ENCODE data around the gene IL1RAPL2. TPM values are rescaled to one million over a fixed set of nuclear protein-coding genes. Genes with fewer than 3 reads are reported as not detected.

The IL1RAPL2 gene
- total and polyA plus RNA-seq, 3 experiments from 2014 or later: not detected

DNA sequence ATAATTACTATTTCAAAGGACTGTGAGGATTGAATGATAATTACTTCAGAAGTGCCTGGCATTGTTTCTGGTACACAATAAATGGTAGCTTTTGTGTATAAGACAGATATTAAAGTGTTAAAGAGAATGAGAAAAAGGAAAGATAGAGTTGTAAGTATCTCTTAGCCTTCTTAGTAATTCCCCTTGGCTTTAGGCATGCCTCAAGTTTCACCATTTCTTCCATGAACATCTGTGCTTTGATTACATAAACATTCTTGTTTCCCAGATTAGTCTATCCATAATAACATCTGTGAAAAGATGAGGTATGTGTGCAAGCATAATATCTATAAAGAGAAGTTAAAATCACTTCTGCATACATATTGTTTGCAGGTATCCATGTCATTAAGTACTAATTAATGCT is 885.4 kb downstream of the IL1RAPL2 start:
- Mint-ChIP-seq H3K4me1 (no peaks in the 10 kb centered on the region), H3K9me3 (peaks cover 0 to 2% (median 0%) of the 10 kb centered on the region in 5 donors), H3K36me3 (no peaks in the 10 kb centered on the region), H3K27me3 (no peaks in the 10 kb centered on the region), H3K27ac (no peak overlapping the region), H3K4me3 (no peak overlapping the region)
- Histone ChIP-seq H3K9me3 (ENCODE audit: low read length) (no peaks in the 10 kb centered on the region), H3K27me3 (ENCODE audit: insufficient read depth, low read length, poor library complexity, severe bottlenecking) (no peaks in the 10 kb centered on the region), H3K36me3 (ENCODE audit: insufficient read depth, low read length) (no peaks in the 10 kb centered on the region), H3K27ac (ENCODE audit: low read depth, low read length) (no peak overlapping the region), H3K4me3 (ENCODE audit: low read length) (no peak overlapping the region), H3K4me1 (ENCODE audit: insufficient read depth, low read length) (no peaks in the 10 kb centered on the region)
- no peak for DNase-seq
- POLR2A ChIA-PET: no interaction called here
- CTCF ChIA-PET: no interaction called here

DNA sequence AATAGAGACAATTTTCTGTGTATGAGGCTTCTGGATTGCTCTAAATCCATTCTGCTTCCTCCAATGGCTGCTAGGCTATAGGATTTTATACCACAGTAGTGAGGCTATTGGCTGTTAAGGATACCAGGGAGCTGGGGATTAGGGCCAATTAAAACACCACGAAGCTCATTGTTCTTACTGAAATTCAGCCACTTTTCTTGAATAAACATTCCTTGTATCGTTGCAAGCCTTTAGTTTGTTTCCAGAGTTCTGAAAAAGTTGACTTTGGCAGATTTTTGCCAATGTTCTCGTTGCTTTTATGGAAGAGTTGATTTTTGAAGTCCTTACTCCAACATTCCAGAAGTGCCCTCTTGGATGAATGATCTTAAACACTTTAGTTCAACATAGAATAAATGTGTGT is 892.8 kb downstream of the IL1RAPL2 start:
- Mint-ChIP-seq H3K9me3 (peaks cover 0 to 5% (median 2%) of the 10 kb centered on the region in 5 donors), H3K4me3 (no peak overlapping the region), H3K27ac (no peak overlapping the region), H3K27me3 (no peaks in the 10 kb centered on the region), H3K4me1 (no peaks in the 10 kb centered on the region), H3K36me3 (no peaks in the 10 kb centered on the region)
- POLR2A ChIA-PET: no interaction called here
- CTCF ChIA-PET: no interaction called here
- Histone ChIP-seq H3K27ac (ENCODE audit: low read depth, low read length) (no peak overlapping the region), H3K4me1 (ENCODE audit: insufficient read depth, low read length) (no peaks in the 10 kb centered on the region), H3K36me3 (ENCODE audit: insufficient read depth, low read length) (no peaks in the 10 kb centered on the region), H3K4me3 (ENCODE audit: low read length) (no peak overlapping the region), H3K27me3 (ENCODE audit: insufficient read depth, low read length, poor library complexity, severe bottlenecking) (no peaks in the 10 kb centered on the region), H3K9me3 (ENCODE audit: low read length) (no peaks in the 10 kb centered on the region)
- DNase-seq: no peak

DNA sequence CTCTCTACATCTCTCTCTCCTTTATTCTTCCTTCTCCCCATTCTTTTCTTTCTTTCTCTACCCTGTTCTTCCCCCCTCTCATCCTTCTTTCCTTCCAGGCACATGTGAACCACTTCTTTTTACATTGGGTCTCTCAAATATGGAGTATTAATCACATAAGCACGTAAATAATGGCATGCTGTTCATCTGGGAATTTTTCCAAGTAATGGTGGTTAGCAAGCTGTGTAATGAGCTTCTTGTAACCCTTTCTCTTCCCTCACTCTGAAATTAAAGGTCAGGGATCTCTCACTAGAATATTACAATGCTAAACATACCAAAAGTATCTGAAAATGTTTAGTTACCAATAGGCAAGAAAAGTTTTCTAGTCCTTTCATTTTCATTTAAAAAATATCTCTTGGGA is 894.4 kb downstream of the IL1RAPL2 start:
- H3K4me1 ChIP-seq (ENCODE audit: insufficient read depth, low read length): no peaks in the 10 kb centered on the region
- ChIA-PET POLR2A (no interaction called here), CTCF (no interaction called here)
- Mint-ChIP-seq H3K4me3 (no peak overlapping the region), H3K9me3 (peaks cover 1 to 5% (median 2%) of the 10 kb centered on the region in 5 donors), H3K27me3 (no peaks in the 10 kb centered on the region), H3K27ac (peak overlapping the region in 1 of 8 donors; percentile 56), H3K36me3 (no peaks in the 10 kb centered on the region), H3K4me1 (no peaks in the 10 kb centered on the region)
- no peaks in the 10 kb centered on the region for H3K27me3 ChIP-seq (ENCODE audit: insufficient read depth, low read length, poor library complexity, severe bottlenecking)
- no peak overlapping the region for H3K4me3 ChIP-seq (ENCODE audit: low read length)
- H3K36me3 ChIP-seq (ENCODE audit: insufficient read depth, low read length): no peaks in the 10 kb centered on the region
- no peak overlapping the region for H3K27ac ChIP-seq (ENCODE audit: low read depth, low read length)
- no peaks in the 10 kb centered on the region for H3K9me3 ChIP-seq (ENCODE audit: low read length)
- DNase-seq: no peak

DNA sequence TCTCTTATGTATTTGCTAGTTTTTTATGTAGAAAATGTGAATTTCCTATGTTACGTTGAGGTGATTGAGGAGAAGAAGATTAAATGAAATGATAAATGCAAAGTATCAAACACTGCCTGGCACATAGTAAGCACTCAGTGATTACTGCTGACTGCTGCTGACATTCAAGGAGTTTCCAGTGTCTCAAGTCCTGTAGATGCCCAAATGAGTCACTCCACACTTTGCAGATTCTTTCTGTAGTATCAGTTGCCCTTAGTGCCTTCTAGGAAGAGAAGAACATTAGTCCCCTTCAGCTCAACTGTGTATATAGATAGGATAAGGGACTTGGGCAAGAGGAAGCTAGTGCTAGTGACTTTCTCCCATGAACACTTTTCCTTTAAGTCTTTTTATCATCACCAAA is 895.0 kb downstream of the IL1RAPL2 start:
- CTCF ChIA-PET: no interaction called here
- Mint-ChIP-seq H3K4me1 (no peaks in the 10 kb centered on the region), H3K4me3 (no peak overlapping the region), H3K27ac (no peak overlapping the region), H3K9me3 (peaks cover 1 to 5% (median 2%) of the 10 kb centered on the region in 5 donors), H3K27me3 (no peaks in the 10 kb centered on the region), H3K36me3 (no peaks in the 10 kb centered on the region)
- H3K4me3 ChIP-seq (ENCODE audit: low read length): no peak overlapping the region
- H3K4me1 ChIP-seq (ENCODE audit: insufficient read depth, low read length): no peaks in the 10 kb centered on the region
- no peak overlapping the region for H3K27ac ChIP-seq (ENCODE audit: low read depth, low read length)
- no peak for DNase-seq
- H3K27me3 ChIP-seq (ENCODE audit: insufficient read depth, low read length, poor library complexity, severe bottlenecking): no peaks in the 10 kb centered on the region
- no peaks in the 10 kb centered on the region for H3K36me3 ChIP-seq (ENCODE audit: insufficient read depth, low read length)
- POLR2A ChIA-PET: no interaction called here
- no peaks in the 10 kb centered on the region for H3K9me3 ChIP-seq (ENCODE audit: low read length)

DNA sequence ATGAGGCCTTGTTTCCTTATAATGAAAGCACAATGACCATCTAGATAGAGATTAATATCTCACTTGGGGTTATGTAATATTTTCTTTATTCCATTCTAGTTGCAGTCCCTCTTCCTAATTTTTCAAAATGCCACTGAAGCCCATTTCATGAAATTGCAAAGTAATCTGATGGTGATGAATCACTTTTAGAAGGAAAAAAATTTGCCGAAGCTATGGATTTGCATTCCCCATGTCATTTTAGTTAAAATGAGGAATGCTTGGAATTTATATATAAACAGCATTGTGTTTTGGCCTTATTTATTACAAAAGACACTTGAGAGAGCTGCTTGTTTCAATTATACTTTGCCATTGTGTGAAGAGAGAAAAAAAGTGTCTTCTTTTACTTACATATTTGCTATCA is 896.2 kb downstream of the IL1RAPL2 start:
- H3K4me3 Mint-ChIP-seq: no peak overlapping the region
- H3K27ac Mint-ChIP-seq: no peak overlapping the region
- Histone ChIP-seq H3K27ac (ENCODE audit: low read depth, low read length) (no peak overlapping the region), H3K27me3 (ENCODE audit: insufficient read depth, low read length, poor library complexity, severe bottlenecking) (no peaks in the 10 kb centered on the region), H3K9me3 (ENCODE audit: low read length) (no peaks in the 10 kb centered on the region), H3K4me3 (ENCODE audit: low read length) (no peak overlapping the region), H3K36me3 (ENCODE audit: insufficient read depth, low read length) (no peaks in the 10 kb centered on the region), H3K4me1 (ENCODE audit: insufficient read depth, low read length) (no peaks in the 10 kb centered on the region)
- POLR2A ChIA-PET: no interaction called here
- H3K9me3 Mint-ChIP-seq: peaks cover 0 to 4% (median 2%) of the 10 kb centered on the region in 5 donors
- DNase-seq: no peak
- no peaks in the 10 kb centered on the region for H3K36me3 Mint-ChIP-seq
- CTCF ChIA-PET: no interaction called here
- H3K4me1 Mint-ChIP-seq: no peaks in the 10 kb centered on the region
- H3K27me3 Mint-ChIP-seq: no peaks in the 10 kb centered on the region

DNA sequence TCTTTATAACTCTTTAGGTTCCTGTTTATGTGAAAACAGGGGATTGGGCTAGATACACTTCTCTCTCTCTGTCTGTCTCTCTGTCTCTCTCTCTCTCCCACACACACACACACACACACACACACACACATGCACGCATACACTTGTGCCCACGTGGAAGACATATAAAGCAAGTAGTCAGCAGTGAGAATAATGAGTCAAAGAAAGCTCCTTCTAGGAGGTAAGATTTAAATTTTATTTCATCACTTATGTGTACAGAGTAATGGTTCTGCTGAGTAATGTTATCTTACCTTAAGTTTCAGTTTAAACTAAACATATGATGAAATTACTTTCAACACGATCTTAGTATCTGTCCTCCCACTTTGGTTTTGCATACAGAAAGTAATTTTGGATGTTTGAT is 897.5 kb downstream of the IL1RAPL2 start:
- Mint-ChIP-seq H3K9me3 (peaks cover 0 to 4% (median 3%) of the 10 kb centered on the region in 5 donors), H3K4me1 (no peaks in the 10 kb centered on the region), H3K36me3 (no peaks in the 10 kb centered on the region), H3K27ac (no peak overlapping the region), H3K27me3 (no peaks in the 10 kb centered on the region), H3K4me3 (no peak overlapping the region)
- no peaks in the 10 kb centered on the region for H3K27me3 ChIP-seq (ENCODE audit: insufficient read depth, low read length, poor library complexity, severe bottlenecking)
- DNase-seq: no peak
- no peak overlapping the region for H3K27ac ChIP-seq (ENCODE audit: low read depth, low read length)
- POLR2A ChIA-PET: no interaction called here
- no peaks in the 10 kb centered on the region for H3K9me3 ChIP-seq (ENCODE audit: low read length)
- H3K4me1 ChIP-seq (ENCODE audit: insufficient read depth, low read length): no peaks in the 10 kb centered on the region
- no peak overlapping the region for H3K4me3 ChIP-seq (ENCODE audit: low read length)
- H3K36me3 ChIP-seq (ENCODE audit: insufficient read depth, low read length): no peaks in the 10 kb centered on the region
- CTCF ChIA-PET: no interaction called here

DNA sequence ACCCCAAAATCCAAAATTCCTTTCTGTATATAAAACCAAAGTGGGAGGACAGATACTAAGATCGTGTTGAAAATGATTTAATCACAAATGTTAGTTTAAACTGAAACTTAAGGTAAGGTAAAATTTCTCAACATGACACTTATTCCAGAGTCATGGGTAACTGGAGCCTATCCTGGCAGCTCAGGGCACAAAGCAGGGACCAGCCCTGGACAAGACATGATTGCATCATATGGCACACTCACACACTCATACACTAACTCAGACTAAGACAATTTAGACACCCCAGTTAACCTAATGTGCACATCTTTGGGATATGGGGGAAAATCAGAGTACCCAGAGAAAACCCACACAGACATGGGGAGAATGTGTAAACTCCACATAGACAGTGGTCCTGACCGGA is 898.6 kb downstream of the IL1RAPL2 start:
- ChIA-PET POLR2A (no interaction called here), CTCF (no interaction called here)
- H3K9me3 Mint-ChIP-seq: peaks cover 0 to 4% (median 3%) of the 10 kb centered on the region in 5 donors
- no peaks in the 10 kb centered on the region for H3K36me3 Mint-ChIP-seq
- no peaks in the 10 kb centered on the region for H3K27me3 Mint-ChIP-seq
- Histone ChIP-seq H3K9me3 (ENCODE audit: low read length) (no peaks in the 10 kb centered on the region), H3K4me1 (ENCODE audit: insufficient read depth, low read length) (no peaks in the 10 kb centered on the region), H3K36me3 (ENCODE audit: insufficient read depth, low read length) (no peaks in the 10 kb centered on the region), H3K4me3 (ENCODE audit: low read length) (no peak overlapping the region), H3K27ac (ENCODE audit: low read depth, low read length) (no peak overlapping the region), H3K27me3 (ENCODE audit: insufficient read depth, low read length, poor library complexity, severe bottlenecking) (no peaks in the 10 kb centered on the region)
- DNase-seq: no peak
- H3K4me1 Mint-ChIP-seq: no peaks in the 10 kb centered on the region
- no peak overlapping the region for H3K27ac Mint-ChIP-seq
- no peak overlapping the region for H3K4me3 Mint-ChIP-seq

DNA sequence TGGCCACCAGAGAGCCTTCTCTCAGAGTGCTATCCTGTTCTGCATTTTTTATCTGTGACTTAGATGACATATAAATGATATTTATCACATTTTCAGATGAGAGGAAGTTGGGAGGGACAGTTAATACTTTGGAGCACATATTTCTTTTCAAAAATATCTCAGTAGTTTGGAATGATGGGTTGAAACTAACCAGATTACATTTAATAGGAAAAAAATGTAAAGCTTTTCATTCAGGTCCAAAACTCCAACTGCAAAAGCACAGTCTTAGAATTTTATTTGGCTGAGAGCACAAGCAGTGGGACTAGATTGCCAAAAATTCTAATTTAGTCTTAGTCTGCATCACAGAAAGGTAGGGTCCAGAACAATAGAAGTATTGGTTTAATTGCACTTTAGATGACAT is 902.7 kb downstream of the IL1RAPL2 start:
- no peaks in the 10 kb centered on the region for H3K4me1 ChIP-seq (ENCODE audit: insufficient read depth, low read length)
- no peaks in the 10 kb centered on the region for H3K36me3 ChIP-seq (ENCODE audit: insufficient read depth, low read length)
- Mint-ChIP-seq H3K4me3 (no peak overlapping the region), H3K36me3 (no peaks in the 10 kb centered on the region), H3K27me3 (no peaks in the 10 kb centered on the region), H3K27ac (no peak overlapping the region), H3K9me3 (peaks cover 0 to 3% (median 0%) of the 10 kb centered on the region in 5 donors), H3K4me1 (no peaks in the 10 kb centered on the region)
- no peak overlapping the region for H3K27ac ChIP-seq (ENCODE audit: low read depth, low read length)
- no peaks in the 10 kb centered on the region for H3K9me3 ChIP-seq (ENCODE audit: low read length)
- no peak overlapping the region for H3K4me3 ChIP-seq (ENCODE audit: low read length)
- H3K27me3 ChIP-seq (ENCODE audit: insufficient read depth, low read length, poor library complexity, severe bottlenecking): no peaks in the 10 kb centered on the region
- no peak for DNase-seq
- ChIA-PET CTCF (no interaction called here), POLR2A (no interaction called here)

DNA sequence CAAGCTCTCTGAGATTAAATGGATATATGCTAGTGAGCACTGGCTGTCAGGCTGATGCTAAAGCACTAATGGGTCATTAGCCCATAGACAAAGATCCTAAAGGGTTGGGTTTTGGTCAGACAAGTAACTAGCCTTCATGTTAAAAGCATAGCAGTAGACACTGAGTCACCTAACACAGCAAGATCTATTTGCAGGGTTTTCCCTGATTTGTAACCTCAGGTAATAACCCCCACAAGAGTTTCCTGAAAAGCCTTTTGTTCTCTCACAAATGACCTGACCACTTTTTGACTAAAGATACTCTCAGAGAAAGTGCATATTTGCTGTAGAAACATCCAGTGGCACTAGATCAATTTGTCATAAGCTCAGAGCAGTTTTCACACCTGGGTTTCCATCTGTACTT is 905.6 kb downstream of the IL1RAPL2 start:
- POLR2A ChIA-PET: no interaction called here
- Mint-ChIP-seq H3K27me3 (no peaks in the 10 kb centered on the region), H3K27ac (no peak overlapping the region), H3K4me1 (no peaks in the 10 kb centered on the region), H3K9me3 (peaks cover 0 to 1% (median 0%) of the 10 kb centered on the region in 5 donors), H3K4me3 (no peak overlapping the region), H3K36me3 (no peaks in the 10 kb centered on the region)
- Histone ChIP-seq H3K4me3 (ENCODE audit: low read length) (no peak overlapping the region), H3K36me3 (ENCODE audit: insufficient read depth, low read length) (no peaks in the 10 kb centered on the region), H3K27ac (ENCODE audit: low read depth, low read length) (no peak overlapping the region), H3K4me1 (ENCODE audit: insufficient read depth, low read length) (no peaks in the 10 kb centered on the region), H3K27me3 (ENCODE audit: insufficient read depth, low read length, poor library complexity, severe bottlenecking) (no peaks in the 10 kb centered on the region), H3K9me3 (ENCODE audit: low read length) (no peaks in the 10 kb centered on the region)
- CTCF ChIA-PET: no interaction called here
- DNase-seq: no peak

Measured in CD8-positive, alpha-beta memory T cell (primary cell).